HepG2 (cell line): ENCODE results near the gene IRF3. TPM values are rescaled to one million over a fixed set of nuclear protein-coding genes. Genes with fewer than 3 reads are reported as not detected.
A peak's percentile ranks its signal among the peaks of the same experiment; 100 is the strongest.

Experiments used
- CEBPG ChIP-seq: IDR thresholded peaks from 2 replicates; pipeline ENCODE4 v1.6.1; 2016
- CHD4 ChIP-seq: fragments of 200-600 bp; sonication (generic); IDR thresholded peaks from 2 replicates; pipeline ENCODE4 v1.7.0; 2017; ENCODE audit warnings: mild to moderate bottlenecking, low read length, borderline replicate concordance
- GATA4 ChIP-seq: sonication (generic); IDR thresholded peaks from 2 replicates; pipeline ENCODE4 v1.6.1; 2016; ENCODE audit warnings: antibody characterized with exemption, low read depth, borderline replicate concordance
- GMEB1 ChIP-seq: sonication (generic); formaldehyde crosslinking; IDR thresholded peaks from 2 replicates; pipeline ENCODE4 v1.5.1; 2020; ENCODE audit warnings: missing genetic modification reagents, mild to moderate bottlenecking, borderline replicate concordance
- HDAC1 ChIP-seq: sonication (generic); formaldehyde crosslinking; IDR thresholded peaks from 2 replicates; pipeline ENCODE4 v1.5.1; 2020; ENCODE audit warnings: mild to moderate bottlenecking, missing genetic modification reagents
- HES4 ChIP-seq: sonication (generic); formaldehyde crosslinking; IDR thresholded peaks from 2 replicates; pipeline ENCODE4 v1.9.0; 2021; ENCODE audit warnings: mild to moderate bottlenecking, missing genetic modification reagents, borderline replicate concordance
- HMG20B ChIP-seq: conservative IDR thresholded peaks from 2 replicates; pipeline ENCODE4 v1.6.1; 2016; ENCODE audit warnings: missing genetic modification reagents, missing compliant biosample characterization
- HNF1A ChIP-seq, 2 experiments: sonication (generic) in 1 of 2; formaldehyde crosslinking in 1 of 2; IDR thresholded peaks; 2 replicates each; pipeline versions ENCODE4 v1.4.0 to v1.6.1; 2016 to 2020; ENCODE audit warnings: borderline replicate concordance in 1 of 2, low read depth in 1 of 2, mild to moderate bottlenecking in 1 of 2, missing genetic modification reagents in 1 of 2
- KAT7 ChIP-seq: IDR thresholded peaks from 2 replicates; pipeline ENCODE4 v1.6.1; 2018; ENCODE audit warnings: borderline replicate concordance, missing compliant biosample characterization
- MAX ChIP-seq: IDR thresholded peaks from 2 replicates; pipeline ENCODE4 v1.6.1; 2012; ENCODE audit warnings: inconsistent platforms
- MIER2 ChIP-seq: IDR thresholded peaks from 2 replicates; pipeline ENCODE4 v1.6.1; 2016; ENCODE audit warnings: missing biosample characterization, missing genetic modification reagents
- RCOR2 ChIP-seq: IDR thresholded peaks from 2 replicates; pipeline ENCODE4 v1.6.1; 2016; ENCODE audit warnings: missing biosample characterization, missing genetic modification reagents
- SMAD9 ChIP-seq: sonication (generic); formaldehyde crosslinking; IDR thresholded peaks from 2 replicates; pipeline ENCODE4 v1.5.1; 2020; ENCODE audit warnings: mild to moderate bottlenecking, missing genetic modification reagents
- SMARCC2 ChIP-seq: fragments of 450-650 bp; IDR thresholded peaks from 2 replicates; pipeline ENCODE4 v1.6.1; 2017; ENCODE audit warnings: antibody characterized with exemption, mild to moderate bottlenecking
- SMYD3 ChIP-seq: sonication (generic); formaldehyde crosslinking; IDR thresholded peaks from 2 replicates; pipeline ENCODE4 v1.8.1; 2023; ENCODE audit warnings: mild to moderate bottlenecking, missing genetic modification reagents
- SP2 ChIP-seq: sonication (generic); formaldehyde crosslinking; IDR thresholded peaks from 2 replicates; pipeline ENCODE4 v1.5.1; 2020; ENCODE audit warnings: mild to moderate bottlenecking, missing genetic modification reagents
- SP5 ChIP-seq: IDR thresholded peaks from 2 replicates; pipeline ENCODE4 v1.6.1; 2016; ENCODE audit warnings: low read depth, borderline replicate concordance
- ZBTB21 ChIP-seq: sonication (generic); formaldehyde crosslinking; IDR thresholded peaks from 2 replicates; pipeline ENCODE4 v1.4.0; 2020; ENCODE audit warnings: missing genetic modification reagents
- ZEB1 ChIP-seq: IDR thresholded peaks from 2 replicates; pipeline ENCODE4 v1.6.1; 2012; ENCODE audit warnings: mild to moderate bottlenecking, low read depth, inconsistent platforms; ENCODE audit not compliant: insufficient replicate concordance
- ZNF251 ChIP-seq: sonication (generic); formaldehyde crosslinking; IDR thresholded peaks from 2 replicates; pipeline ENCODE4 v1.9.0; 2021; ENCODE audit warnings: mild to moderate bottlenecking, missing genetic modification reagents
- ZNF333 ChIP-seq: sonication (generic); formaldehyde crosslinking; IDR thresholded peaks from 2 replicates; pipeline ENCODE4 v1.4.0; 2020; ENCODE audit warnings: mild to moderate bottlenecking, missing genetic modification reagents, borderline replicate concordance
- ZNF543 ChIP-seq: sonication (generic); formaldehyde crosslinking; IDR thresholded peaks from 2 replicates; pipeline ENCODE4 v1.4.0; 2020; ENCODE audit warnings: mild to moderate bottlenecking, missing genetic modification reagents
- ZNF562 ChIP-seq: sonication (generic); formaldehyde crosslinking; IDR thresholded peaks from 2 replicates; pipeline ENCODE4 v1.8.0; 2022; ENCODE audit warnings: missing genetic modification reagents, borderline replicate concordance
- ZNF569 ChIP-seq: sonication (generic); formaldehyde crosslinking; IDR thresholded peaks from 2 replicates; pipeline ENCODE4 v1.5.0; 2020; ENCODE audit warnings: mild to moderate bottlenecking, missing genetic modification reagents, moderate library complexity, borderline replicate concordance
- ZNF75D ChIP-seq: sonication (generic); formaldehyde crosslinking; IDR thresholded peaks from 2 replicates; pipeline ENCODE4 v1.8.1; 2023; ENCODE audit warnings: missing genetic modification reagents, mild to moderate bottlenecking, borderline replicate concordance
- ZNF788 ChIP-seq: sonication (generic); formaldehyde crosslinking; IDR thresholded peaks from 2 replicates; pipeline ENCODE4 v1.5.0; 2020; ENCODE audit warnings: mild to moderate bottlenecking, missing genetic modification reagents, borderline replicate concordance
- polyA plus RNA-seq, 8 experiments: library from polyadenylated mRNA; depleted of rRNA in 3 of 8; stranded (reverse) in 7 of 8; unstranded in 1 of 8; fragments of >200 nt; fragmentation: Illumina TruSeq in 4 of 8; extraction: Trizol in 4 of 8; gene quantifications; 2 replicates each; pipeline versions ENCODE4 v1.2.1 to v1.2.3, GENCODE V29; 2011 to 2016; ENCODE audit warnings: low read depth in 4 of 8, missing spikeins in 1 of 8, mixed read lengths in 1 of 8; ENCODE audit not compliant: insufficient read depth in 1 of 8
- total RNA-seq, 5 experiments: library from RNA; depleted of rRNA; stranded (reverse); fragments of >200 nt; fragmentation: Illumina TruSeq; extraction: Trizol; gene quantifications; 2 replicates each; pipeline ENCODE4 v1.2.3, GENCODE V29; 2016; ENCODE audit warnings: low read depth in 1 of 5

The IRF3 gene
- total and polyA plus RNA-seq, 2 of the 13 experiments (the other 11 are each of a cell fraction or from before 2014, with no cell fraction given), result 61.9 to 65.5 TPM

- TF ChIP-seq SP5 (CRISPR knock-in tag), result no peak
- no peak for TF ChIP-seq ZNF569 (CRISPR knock-in tag)
- TF ChIP-seq HMG20B (CRISPR knock-in tag), result 0 out of 2 replicates have a peak, but pooled peaks have one; percentile 19
- no peak; the same call in 1 of the 2 replicates for TF ChIP-seq CEBPG (CRISPR knock-in tag)
- TF ChIP-seq HDAC1 (CRISPR knock-in tag), result peak; percentile 89
- TF ChIP-seq ZNF251 (CRISPR knock-in tag), result no peak
- TF ChIP-seq MAX, result peak; percentile 97
- no peak for TF ChIP-seq ZEB1
- TF ChIP-seq SMYD3 (CRISPR knock-in tag), result 0 out of 2 replicates have a peak, but pooled peaks have one; percentile 32
- no peak for TF ChIP-seq RCOR2 (CRISPR knock-in tag)
- TF ChIP-seq SMARCC2, result no peak
- TF ChIP-seq ZNF75D (CRISPR knock-in tag), result no peak
- TF ChIP-seq MIER2, result no peak
- peak; percentile 88; the same call in 1 of the 2 replicates for TF ChIP-seq KAT7 (CRISPR knock-in tag)
- no peak for TF ChIP-seq SMAD9 (CRISPR knock-in tag)
- TF ChIP-seq ZNF788 (CRISPR knock-in tag), result peak; percentile 37; the same call in 1 of the 2 replicates
- TF ChIP-seq GATA4, result peak; percentile 80; the same call in 1 of the 2 replicates
- no peak for TF ChIP-seq ZNF562 (CRISPR knock-in tag)
- no peak for TF ChIP-seq ZBTB21 (CRISPR knock-in tag)
- no peak for TF ChIP-seq HNF1A (IDR thresholded peaks at IDR 0.05; ENCODE audit: low read depth)
- peak; percentile 46; the same call in 1 of the 2 replicates for TF ChIP-seq HNF1A (CRISPR knock-in tag; IDR thresholded peaks at IDR 0.05; ENCODE audit: borderline replicate concordance)
- 0 out of 2 replicates have a peak, but pooled peaks have one; percentile 72 for TF ChIP-seq ZNF333 (CRISPR knock-in tag)
- peak; percentile 48; the same call in 1 of the 2 replicates for TF ChIP-seq HES4
- no peak for TF ChIP-seq CHD4
- no peak for TF ChIP-seq GMEB1 (CRISPR knock-in tag)
- 0 out of 2 replicates have a peak, but pooled peaks have one; percentile 61 for TF ChIP-seq ZNF543 (CRISPR knock-in tag)
- 0 out of 2 replicates have a peak, but pooled peaks have one; percentile 77 for TF ChIP-seq SP2 (CRISPR knock-in tag)
Observed at GRCh38 chr19:49677231-49677900, 11.7 kb upstream of the IRF3 start, which contains the start of gene PRMT1 (continued).
